HG03565 (cell line): ENCODE measurements around the gene TMEM240.

Experiments used
- ATAC-seq: cut with Tn5 transposase; IDR thresholded peaks from one replicate; pipeline ENCODE4 v1.9.1; 2021; ENCODE audit warnings: mild to moderate bottlenecking, moderate library complexity; ENCODE audit not compliant: unreplicated experiment

Gene TMEM240

DNA sequence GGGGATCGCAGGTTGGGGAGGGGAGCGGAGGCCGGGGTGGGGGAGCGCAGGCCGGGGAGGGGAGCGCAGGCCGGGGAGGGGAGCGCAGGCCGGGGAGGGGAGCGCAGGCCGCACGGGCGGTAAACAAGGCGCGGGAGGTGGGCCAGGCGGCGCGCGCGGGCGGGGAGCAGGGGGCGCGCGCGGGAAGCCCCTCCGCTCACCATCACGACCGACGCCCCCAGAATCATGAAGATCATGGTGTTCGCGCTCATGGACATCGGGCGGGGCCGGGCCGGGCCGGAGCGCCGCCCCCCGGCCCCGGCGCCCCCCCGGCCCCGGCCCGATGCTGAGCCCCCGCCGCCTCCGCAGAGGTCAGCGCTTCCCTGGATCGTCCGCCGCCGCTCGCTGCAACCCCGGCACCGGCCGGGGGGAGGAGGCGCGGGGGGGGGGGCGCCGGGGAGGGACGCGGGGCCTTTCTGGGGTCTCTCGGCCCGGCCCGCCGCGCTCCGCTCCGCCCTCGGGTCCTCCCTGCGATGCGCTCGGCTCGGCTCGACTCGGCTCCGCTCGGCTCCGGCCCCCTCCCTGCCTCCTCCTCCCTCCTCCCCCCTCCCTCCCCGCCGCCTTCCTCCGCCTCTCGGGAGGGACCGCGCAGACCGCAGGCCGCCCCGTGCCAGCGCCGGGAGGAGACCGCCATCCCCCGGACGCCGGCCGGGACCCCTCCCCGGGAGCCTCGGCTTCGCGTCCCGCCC, at the start of gene TMEM240:
TSS of gene TMEM240 (minus strand) at position 535 of the 728 bp plus-strand sequence. CDS start at position 257, 278 bp downstream.
- no peak for ATAC-seq

DNA sequence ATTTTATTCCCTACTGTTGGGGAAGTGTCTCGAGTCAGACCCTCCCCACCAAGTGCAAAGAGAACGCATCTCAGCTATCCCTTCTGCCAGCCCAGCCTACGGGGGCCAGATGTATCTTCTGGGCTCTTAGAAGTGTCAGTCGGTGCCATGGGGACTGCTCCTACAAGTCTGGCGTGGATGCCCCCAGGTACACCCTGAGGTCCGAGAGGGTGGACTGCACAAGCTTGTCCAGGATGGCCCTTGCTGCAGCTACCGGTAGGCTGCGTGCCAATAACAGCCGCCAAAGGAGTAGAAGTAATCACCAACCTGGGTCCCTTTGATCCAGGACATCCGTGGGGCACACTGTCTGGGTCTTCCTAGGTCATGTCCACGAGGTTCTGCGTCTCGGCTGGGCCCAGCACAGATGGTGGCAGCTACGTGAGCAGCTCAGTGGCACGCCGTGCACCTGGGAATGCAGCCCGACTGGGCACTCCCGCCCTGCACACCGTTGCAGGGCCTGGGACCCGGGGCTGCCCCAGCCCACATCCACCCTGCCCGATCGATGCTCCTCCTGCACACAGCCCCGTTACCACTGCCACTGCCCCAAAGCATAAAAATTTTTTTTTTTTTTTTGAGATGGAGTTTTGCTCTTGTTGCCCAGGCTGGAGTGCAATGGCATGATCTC, 43.1 kb upstream of the TMEM240 start:
- ATAC-seq: no peak

- no peak for ATAC-seq
Observed at GRCh38 chr1:1582585-1583346, 42.3 kb upstream of the TMEM240 start.

GRCh38 chr1:1578371-1578940, 38.0 kb upstream of the TMEM240 start:
- ATAC-seq: no peak

GRCh38 chr1:1577367-1578011, 37.1 kb upstream of the TMEM240 start:
- ATAC-seq: no peak

- ATAC-seq: peak; percentile 85
Observed at GRCh38 chr1:1574721-1575537, 34.5 kb upstream of the TMEM240 start, which contains the start of gene SSU72. Gene SSU72, minus strand, starts transcription at chr1:1574863. Its CDS starts 306 bp downstream, at chr1:1574557.

GRCh38 chr1:1573843-1574720, 33.7 kb upstream of the TMEM240 start:
- peak; percentile 48 for ATAC-seq

DNA sequence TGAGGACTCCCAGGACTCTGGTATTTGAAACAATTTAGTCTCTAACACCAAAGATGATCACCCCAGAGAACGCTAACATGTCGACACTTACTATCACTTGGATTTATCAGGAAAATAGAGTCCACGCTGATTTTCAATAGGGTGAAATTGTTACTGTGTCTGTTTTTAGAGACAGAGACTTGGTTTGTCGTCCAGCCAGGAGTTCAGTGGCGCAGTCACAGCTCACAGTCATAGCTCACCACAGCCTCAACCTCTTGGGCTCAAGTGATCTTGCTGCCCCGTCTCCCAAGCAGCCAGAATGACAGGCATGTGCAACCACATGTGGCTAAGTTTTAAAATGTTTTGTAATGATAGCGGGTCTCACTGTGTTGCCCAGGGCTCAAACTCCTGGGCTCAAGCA, 28.9 kb upstream of the TMEM240 start:
- ATAC-seq: no peak

GRCh38 chr1:1567891-1568291, 27.5 kb upstream of the TMEM240 start:
- no peak for ATAC-seq

GRCh38 chr1:1567152-1567875, 26.9 kb upstream of the TMEM240 start:
- ATAC-seq: no peak

GRCh38 chr1:1565340-1565739, 24.9 kb upstream of the TMEM240 start:
- no peak for ATAC-seq

- no peak for ATAC-seq
Observed at GRCh38 chr1:1564268-1564667, 23.8 kb upstream of the TMEM240 start.

DNA sequence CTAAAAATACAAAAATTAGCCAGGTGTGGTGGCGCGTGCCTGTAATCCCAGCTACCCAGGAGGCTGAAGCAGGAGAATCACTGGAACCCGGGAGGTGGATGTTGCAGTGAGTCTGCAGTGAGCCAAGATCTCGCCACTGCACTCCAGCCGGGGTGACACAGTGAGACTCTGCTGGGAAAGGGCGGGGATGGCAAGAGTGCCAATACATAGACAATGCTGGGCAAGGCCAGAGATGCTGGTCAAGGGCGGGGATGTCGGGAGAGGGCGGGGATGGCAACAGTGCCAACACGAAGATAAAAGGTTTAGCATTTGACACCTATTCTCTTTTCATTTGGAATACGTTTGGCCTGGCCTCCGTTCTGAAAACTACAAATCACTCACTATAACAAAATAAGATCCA, 23.3 kb upstream of the TMEM240 start:
- no peak for ATAC-seq

DNA sequence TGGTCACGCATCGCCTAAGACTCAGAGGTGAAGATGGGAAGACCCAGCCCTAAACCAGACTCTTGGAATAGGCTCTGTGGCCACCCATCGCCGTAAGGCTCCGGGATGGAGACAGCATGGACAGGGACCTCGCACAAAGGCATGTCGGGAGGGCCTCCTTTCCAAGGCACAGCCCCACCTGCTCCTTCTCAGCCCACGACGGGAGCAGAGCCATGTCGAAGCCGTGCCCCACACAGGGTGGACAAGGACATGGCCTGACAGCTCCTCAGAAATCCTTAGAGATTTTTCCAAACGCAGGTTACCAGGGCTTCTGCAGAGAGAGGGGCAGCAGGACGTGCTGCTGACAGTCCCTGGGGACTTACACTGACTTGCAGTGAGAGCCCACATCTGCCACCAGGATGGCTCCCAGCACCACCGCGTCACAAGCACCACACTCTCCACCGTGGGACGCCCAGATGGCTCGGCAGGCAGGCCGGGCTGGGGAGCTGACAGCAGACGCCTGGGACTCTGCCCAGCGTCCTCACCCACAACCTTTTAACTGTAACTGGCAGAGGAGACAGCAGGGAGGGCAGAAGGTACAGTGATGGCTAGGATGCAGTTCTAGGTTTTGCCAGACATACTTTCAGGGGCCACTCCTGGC, 22.3 kb upstream of the TMEM240 start:
- no peak for ATAC-seq

DNA sequence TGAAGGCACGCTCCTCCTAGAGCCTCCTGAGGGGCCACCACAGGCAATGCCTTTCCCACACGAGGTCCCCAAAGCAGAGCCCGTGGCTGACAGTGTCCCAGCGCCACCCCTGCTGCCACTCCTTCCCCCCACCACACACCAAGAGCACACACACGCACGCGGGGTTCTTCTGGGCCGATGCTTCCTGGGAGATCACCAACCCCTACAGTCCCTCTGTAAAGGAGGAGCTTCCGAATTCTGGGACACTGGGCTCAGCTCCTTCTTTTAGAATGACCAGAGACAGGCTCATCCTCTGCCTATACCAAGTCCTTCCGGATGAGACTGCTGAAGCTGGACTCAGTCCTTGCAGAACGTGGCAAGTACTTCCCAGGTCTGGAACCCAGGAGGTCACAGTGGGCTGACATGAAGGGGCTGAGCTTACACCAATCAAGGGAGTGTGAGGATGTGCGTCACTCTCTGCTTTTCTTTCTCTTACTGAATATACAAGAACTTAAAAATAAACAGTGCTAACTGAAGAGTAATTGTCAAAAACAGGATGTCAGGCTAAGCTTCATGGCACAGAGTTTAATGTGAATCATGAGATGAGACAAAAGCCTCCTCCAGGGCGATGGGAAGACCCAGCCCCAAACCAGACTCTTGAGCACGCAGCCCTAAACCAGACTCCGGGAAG, 21.5 kb upstream of the TMEM240 start:
- ATAC-seq: no peak

- ATAC-seq: no peak
Observed at GRCh38 chr1:1560178-1560577, 19.8 kb upstream of the TMEM240 start.

GRCh38 chr1:1559066-1559465, 18.6 kb upstream of the TMEM240 start:
- ATAC-seq: no peak
